ENCODE results near the gene SMC1B. TPM values are rescaled to one million over a fixed set of nuclear protein-coding genes. Genes with fewer than 3 reads are reported as not detected.
"Not testable (repeated sequence)": the region's sequence is repeated elsewhere in the genome, so short reads cannot be mapped to it uniquely, and the experiment has no call there.

Gene SMC1B
- total RNA-seq, 1 donor from 2014 or later, result not detected

DNA sequence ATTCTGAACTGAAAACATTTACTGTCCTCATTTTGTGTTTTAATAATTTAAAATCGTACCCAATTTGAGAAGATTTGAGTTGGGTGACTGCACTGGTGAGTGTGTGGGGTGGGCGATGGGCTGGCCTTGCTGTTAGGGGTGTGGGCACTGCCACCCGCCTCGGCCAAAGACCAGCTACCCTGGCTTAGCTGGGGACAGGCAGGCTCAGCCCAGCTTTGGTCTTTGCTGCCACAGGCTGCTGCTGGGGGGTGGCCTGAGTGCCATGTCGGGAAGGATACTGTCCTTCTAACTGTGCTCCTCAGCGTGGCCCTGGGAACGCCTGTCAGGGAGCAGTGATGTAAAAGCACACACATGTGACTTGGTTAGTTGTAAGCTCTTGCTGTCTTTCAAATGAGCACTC is 81.4 kb downstream of the SMC1B start:
- no peak for FAIRE-seq
- Histone ChIP-seq H3K27me3 (ENCODE audit: control insufficient read depth, insufficient read depth, low read length) (no peaks in the 10 kb centered on the region), H3K4me3 (ENCODE audit: low read depth, low read length) (no peak overlapping the region), H3K36me3 (ENCODE audit: control insufficient read depth, insufficient read depth, low read length) (peaks cover 12% of the 10 kb centered on the region)
- no peak for DNase-seq (ENCODE audit: low read depth)
- TF ChIP-seq, protein P1, sequence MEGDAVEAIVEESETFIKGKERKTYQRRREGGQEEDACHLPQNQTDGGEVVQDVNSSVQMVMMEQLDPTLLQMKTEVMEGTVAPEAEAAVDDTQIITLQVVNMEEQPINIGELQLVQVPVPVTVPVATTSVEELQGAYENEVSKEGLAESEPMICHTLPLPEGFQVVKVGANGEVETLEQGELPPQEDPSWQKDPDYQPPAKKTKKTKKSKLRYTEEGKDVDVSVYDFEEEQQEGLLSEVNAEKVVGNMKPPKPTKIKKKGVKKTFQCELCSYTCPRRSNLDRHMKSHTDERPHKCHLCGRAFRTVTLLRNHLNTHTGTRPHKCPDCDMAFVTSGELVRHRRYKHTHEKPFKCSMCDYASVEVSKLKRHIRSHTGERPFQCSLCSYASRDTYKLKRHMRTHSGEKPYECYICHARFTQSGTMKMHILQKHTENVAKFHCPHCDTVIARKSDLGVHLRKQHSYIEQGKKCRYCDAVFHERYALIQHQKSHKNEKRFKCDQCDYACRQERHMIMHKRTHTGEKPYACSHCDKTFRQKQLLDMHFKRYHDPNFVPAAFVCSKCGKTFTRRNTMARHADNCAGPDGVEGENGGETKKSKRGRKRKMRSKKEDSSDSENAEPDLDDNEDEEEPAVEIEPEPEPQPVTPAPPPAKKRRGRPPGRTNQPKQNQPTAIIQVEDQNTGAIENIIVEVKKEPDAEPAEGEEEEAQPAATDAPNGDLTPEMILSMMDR (IDR thresholded peaks at IDR 0.05; ENCODE audit: insufficient read depth, low read length, severe bottlenecking), result no peak

DNA sequence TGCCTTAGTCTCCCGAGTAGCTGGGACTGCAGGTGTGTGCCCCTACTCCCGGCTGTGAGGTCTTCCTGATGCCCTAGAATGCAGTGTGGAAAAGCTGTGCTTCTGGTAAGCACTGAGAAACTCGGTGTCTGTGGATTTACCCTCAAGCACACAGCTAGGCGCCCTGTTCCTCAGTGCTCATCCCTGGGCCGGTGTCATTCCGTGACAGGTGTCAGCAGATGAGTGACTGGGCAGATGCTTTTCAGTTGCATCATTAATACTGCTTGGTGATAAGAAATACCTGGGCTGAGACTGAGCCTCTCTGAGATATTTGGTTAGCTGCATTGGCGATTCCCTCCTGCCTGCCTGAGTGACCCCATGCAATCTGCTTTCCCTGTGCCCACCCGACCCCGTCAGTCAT is 81.9 kb downstream of the SMC1B start:
- Histone ChIP-seq H3K4me3 (ENCODE audit: low read depth, low read length) (no peak overlapping the region), H3K27me3 (ENCODE audit: control insufficient read depth, insufficient read depth, low read length) (no peaks in the 10 kb centered on the region), H3K36me3 (ENCODE audit: control insufficient read depth, insufficient read depth, low read length) (peaks cover 11% of the 10 kb centered on the region)
- DNase-seq (ENCODE audit: low read depth) (no peak), FAIRE-seq (no peak)
- TF ChIP-seq, protein P1 (IDR thresholded peaks at IDR 0.05; ENCODE audit: insufficient read depth, low read length, severe bottlenecking), result no peak

DNA sequence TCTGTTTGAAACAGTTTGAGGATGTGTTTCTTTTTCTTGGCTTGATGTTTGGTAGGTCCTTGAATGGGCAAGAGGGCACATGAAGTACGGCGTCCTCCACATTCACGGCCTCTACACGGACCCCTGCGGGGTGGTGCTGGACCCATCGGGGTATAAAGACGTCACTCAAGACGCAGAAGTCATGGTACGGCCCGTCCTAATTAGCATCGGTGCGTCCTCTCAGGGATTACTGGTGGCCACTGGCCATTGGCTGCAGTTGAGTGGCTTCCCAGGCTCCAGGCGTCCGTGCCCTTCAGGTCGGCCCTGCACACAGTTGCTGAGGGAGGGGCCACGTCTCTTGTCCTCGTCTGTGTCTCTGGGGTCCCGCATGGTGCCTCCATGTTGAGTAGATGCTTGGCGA is 82.9 kb downstream of the SMC1B start:
- no peaks in the 10 kb centered on the region for H3K27me3 ChIP-seq (ENCODE audit: control insufficient read depth, insufficient read depth, low read length)
- no peak overlapping the region for H3K4me3 ChIP-seq (ENCODE audit: low read depth, low read length)
- no peak for DNase-seq (ENCODE audit: low read depth)
- peaks cover 8% of the 10 kb centered on the region for H3K36me3 ChIP-seq (ENCODE audit: control insufficient read depth, insufficient read depth, low read length)
- TF ChIP-seq, protein P1 (IDR thresholded peaks at IDR 0.05; ENCODE audit: insufficient read depth, low read length, severe bottlenecking), result no peak
- FAIRE-seq, result no peak

DNA sequence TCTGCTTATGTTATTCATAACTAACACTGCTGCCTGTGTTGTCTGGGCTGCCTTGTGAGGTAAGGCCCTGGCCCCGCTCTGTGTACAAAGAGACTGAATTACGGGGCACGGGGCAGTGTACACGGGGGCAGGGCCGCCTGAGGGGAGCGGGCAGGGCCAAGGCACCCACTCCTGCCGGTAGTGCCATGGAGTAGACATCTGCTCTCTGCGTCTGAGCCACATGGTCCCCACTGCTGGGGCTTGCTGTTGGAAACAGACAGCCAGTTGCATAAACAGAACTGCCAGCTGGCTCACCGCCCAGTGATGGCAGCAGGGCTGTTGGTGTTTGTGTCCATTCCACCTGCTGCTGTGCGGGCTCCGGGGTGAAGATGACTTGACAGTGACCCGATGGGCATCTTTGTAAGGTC is 83.9 kb downstream of the SMC1B start:
- peaks cover 8% of the 10 kb centered on the region for H3K36me3 ChIP-seq (ENCODE audit: control insufficient read depth, insufficient read depth, low read length)

DNA sequence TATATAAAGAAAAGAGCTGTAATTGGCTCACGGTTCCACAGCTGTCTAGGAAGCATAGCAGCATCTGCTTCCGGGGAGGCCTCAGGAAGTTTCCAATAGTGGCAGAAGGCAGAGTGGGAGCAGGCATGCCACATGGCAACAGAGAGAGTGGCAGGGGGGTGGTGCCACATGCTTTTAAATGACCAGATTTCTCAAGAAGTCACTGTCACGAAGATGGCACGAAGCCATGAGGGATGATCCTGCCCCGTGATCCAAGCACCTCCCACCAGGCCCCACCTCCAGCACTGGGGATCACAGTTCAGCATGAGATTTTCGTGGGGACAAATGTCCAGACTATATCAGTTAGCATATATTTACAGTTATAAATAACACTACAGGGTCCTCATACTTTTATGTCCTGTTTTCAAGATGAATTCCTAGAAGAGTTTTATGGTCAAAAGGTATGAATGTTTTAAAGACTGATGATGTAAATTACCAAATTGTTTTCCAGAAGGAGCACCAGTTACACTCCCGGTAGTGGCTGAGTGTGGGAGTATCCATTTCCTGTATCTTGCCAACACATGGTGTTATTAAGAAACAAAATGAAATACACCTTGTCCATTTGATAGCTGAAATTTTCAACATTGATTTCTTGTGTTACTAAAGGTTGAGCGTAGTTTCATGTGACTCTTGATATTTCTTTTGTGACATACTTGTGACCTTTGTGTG is 84.4 kb downstream of the SMC1B start:
- Histone ChIP-seq H3K4me3 (ENCODE audit: low read depth, low read length) (no peak overlapping the region), H3K27me3 (ENCODE audit: control insufficient read depth, insufficient read depth, low read length) (no peaks in the 10 kb centered on the region), H3K36me3 (ENCODE audit: control insufficient read depth, insufficient read depth, low read length) (peaks cover 9% of the 10 kb centered on the region)
- FAIRE-seq (no peak), DNase-seq (ENCODE audit: low read depth) (no peak)
- TF ChIP-seq, protein P1 (IDR thresholded peaks at IDR 0.05; ENCODE audit: insufficient read depth, low read length, severe bottlenecking), result no peak

More for the DNA sequence above, 83.9 kb downstream of the SMC1B start:
- no peak overlapping the region for H3K4me3 ChIP-seq (ENCODE audit: low read depth, low read length)
- FAIRE-seq (no peak), DNase-seq (ENCODE audit: low read depth) (no peak)
- no peaks in the 10 kb centered on the region for H3K27me3 ChIP-seq (ENCODE audit: control insufficient read depth, insufficient read depth, low read length)
- TF ChIP-seq, protein P1 (IDR thresholded peaks at IDR 0.05; ENCODE audit: insufficient read depth, low read length, severe bottlenecking), result no peak

DNA sequence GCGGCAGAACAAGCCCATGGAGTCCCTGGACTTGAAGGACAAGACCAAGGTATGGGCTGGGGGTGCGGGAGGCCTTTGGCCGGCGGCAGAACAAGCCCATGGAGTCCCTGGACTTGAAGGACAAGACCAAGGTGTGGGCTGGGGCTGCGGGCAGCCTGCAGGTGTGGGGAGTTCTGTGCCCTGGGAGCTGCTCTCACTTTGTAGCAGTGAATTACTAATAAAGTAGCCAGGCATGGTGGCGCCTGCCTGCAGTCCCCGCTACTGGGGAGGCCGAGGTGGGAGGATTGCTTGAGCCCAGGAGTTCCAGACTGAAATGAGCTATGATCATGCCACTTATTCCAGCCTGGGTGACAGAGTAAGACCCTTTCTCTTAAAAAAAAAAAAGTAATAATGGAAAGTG is 85.1 kb downstream of the SMC1B start:
- not testable (repeated sequence) for DNase-seq (ENCODE audit: low read depth); H3K27me3 ChIP-seq (ENCODE audit: control insufficient read depth, insufficient read depth, low read length); H3K4me3 ChIP-seq (ENCODE audit: low read depth, low read length); FAIRE-seq
- H3K36me3 ChIP-seq (ENCODE audit: control insufficient read depth, insufficient read depth, low read length), result peaks cover 13% of the 10 kb centered on the region

Data from bronchial epithelial cell (primary cell).